AG04450 (cell line): ENCODE results near the gene SEZ6L. TPM values are rescaled to one million over a fixed set of nuclear protein-coding genes. Genes with fewer than 3 reads are reported as not detected.

Experiments
- CTCF ChIA-PET: fragments of 300-600, 350-600 bp; formaldehyde crosslinking; extraction: SDS; loops from one replicate; lab custom pipeline; 2022; ENCODE audit warnings: antibody characterized with exemption, inconsistent platforms; lab: Charles Lee
- POLR2A ChIA-PET: fragments of 350-600 bp; formaldehyde crosslinking; extraction: SDS; loops from one replicate; lab custom pipeline; 2021; ENCODE audit warnings: antibody characterized with exemption, inconsistent platforms; lab: Yijun Ruan, JAX
- DNase-seq: peaks from one replicate; pipeline ENCODE4 v3.0.0-alpha.2; 2011; ENCODE audit warnings: low read depth, low spot score
- H3K27ac ChIP-seq: one replicate; pipeline ENCODE4 v1.5.1; 2012; ENCODE audit warnings: low read depth, low read length, control low read depth
- H3K27me3 ChIP-seq: one replicate; pipeline ENCODE4 v1.6.0; 2012; ENCODE audit warnings: low read length; ENCODE audit not compliant: control insufficient read depth, insufficient read depth
- H3K4me3 ChIP-seq: 2 replicates; pipeline ENCODE4 v1.5.1; 2011; ENCODE audit warnings: mild to moderate bottlenecking, low read depth, low read length, control low read depth
- H3K9me3 ChIP-seq: 2 replicates; pipeline ENCODE4 v1.5.1; 2012; ENCODE audit warnings: low read length; ENCODE audit not compliant: control insufficient read depth, insufficient read depth
- CTCF ChIP-seq: IDR thresholded peaks from 2 replicates; pipeline ENCODE4 v1.5.1; 2011; ENCODE audit warnings: low read depth, low read length, control low read depth, inconsistent platforms
- polyA plus RNA-seq: library from polyadenylated mRNA; depleted of rRNA; stranded (reverse); fragments of >200 nt; gene quantifications from 2 replicates; pipeline ENCODE4 v1.2.3, GENCODE V29; 2011

SEZ6L gene
- polyA plus RNA-seq, 1 experiment = not detected

GRCh38 chr22:26172389-26172990 is 3.2 kb downstream of the SEZ6L start:
- Histone ChIP-seq H3K9me3 (peaks cover 4% of the 10 kb centered on the region; the same call in 1 of the 2 replicates), H3K4me3 (no peak overlapping the region), H3K27ac (no peak overlapping the region), H3K27me3 (peaks cover 14% of the 10 kb centered on the region)
- no peak for DNase-seq
- ChIA-PET POLR2A (no interaction called here), CTCF (interaction anchor here (0.9 to 1.1 kb wide), 3 partner anchors 8 to 15 kb away, joined by 3 to 6 read pairs (median 5); no protein-coding TSS in a partner anchor)
- TF ChIP-seq CTCF = peak; percentile 57

DNA sequence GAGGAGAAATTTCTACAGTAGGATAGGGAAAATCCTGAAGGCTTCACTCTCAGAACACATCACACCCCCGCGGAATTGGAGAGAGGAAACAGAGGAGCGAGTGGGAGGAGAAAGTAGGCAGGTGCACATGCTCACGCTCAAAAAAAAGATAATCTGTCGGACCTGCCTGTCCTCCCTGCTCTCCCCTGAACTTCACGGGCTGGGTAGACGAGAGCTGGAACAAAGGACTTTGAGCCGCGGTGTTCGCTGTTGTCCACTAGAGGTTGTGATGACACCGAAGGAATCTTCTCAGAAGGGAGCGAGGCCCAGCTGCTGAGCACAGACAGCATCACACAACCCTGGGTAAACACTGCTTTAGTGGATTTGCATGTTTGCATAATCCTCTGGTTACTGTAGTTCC is 5.0 kb downstream of the SEZ6L start:
- peaks cover 4% of the 10 kb centered on the region; the same call in 1 of the 2 replicates for H3K9me3 ChIP-seq
- ChIA-PET CTCF (no interaction called here), POLR2A (no interaction called here)
- no peak for DNase-seq
- no peak overlapping the region for H3K27ac ChIP-seq
- no peak for TF ChIP-seq CTCF
- H3K27me3 ChIP-seq = peaks cover 11% of the 10 kb centered on the region
- H3K4me3 ChIP-seq = no peak overlapping the region

GRCh38 chr22:26182723-26183122 is 13.5 kb downstream of the SEZ6L start:
- CTCF ChIA-PET = no interaction called here
- no peak overlapping the region for H3K27ac ChIP-seq
- no peaks in the 10 kb centered on the region; the same call in 1 of the 2 replicates for H3K9me3 ChIP-seq
- H3K27me3 ChIP-seq = no peaks in the 10 kb centered on the region
- no peak overlapping the region for H3K4me3 ChIP-seq
- no peak for DNase-seq
- TF ChIP-seq CTCF = no peak
- POLR2A ChIA-PET = no interaction called here

DNA sequence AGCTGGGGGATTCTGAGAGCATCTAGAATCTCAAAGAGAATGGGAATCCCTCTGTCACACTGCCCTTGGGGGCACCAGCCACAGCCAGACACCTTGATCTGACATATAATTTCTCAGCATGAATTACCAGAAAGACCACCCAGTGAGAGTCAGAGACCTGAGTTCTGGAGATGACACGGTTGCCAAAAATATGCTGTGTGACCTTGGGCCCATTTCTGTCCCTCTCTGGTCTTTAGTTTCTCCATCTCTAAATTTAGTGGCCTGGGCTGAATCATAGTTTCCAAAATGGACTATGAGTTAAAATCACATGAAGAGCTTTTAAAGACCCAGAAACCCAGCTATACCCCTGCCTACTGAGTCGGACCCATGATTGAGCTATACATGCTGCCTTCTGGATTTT is 15.9 kb downstream of the SEZ6L start:
- H3K27ac ChIP-seq = no peak overlapping the region
- ChIA-PET CTCF (no interaction called here), POLR2A (no interaction called here)
- TF ChIP-seq CTCF = no peak
- H3K27me3 ChIP-seq = no peaks in the 10 kb centered on the region
- no peaks in the 10 kb centered on the region; the same call in none of the 2 replicates for H3K9me3 ChIP-seq
- no peak overlapping the region for H3K4me3 ChIP-seq
- no peak for DNase-seq

- Histone ChIP-seq H3K27me3 (no peaks in the 10 kb centered on the region), H3K27ac (no peak overlapping the region), H3K9me3 (no peaks in the 10 kb centered on the region; the same call in none of the 2 replicates), H3K4me3 (no peak overlapping the region)
- CTCF ChIA-PET = no interaction called here
- POLR2A ChIA-PET = no interaction called here
- TF ChIP-seq CTCF = no peak
- no peak for DNase-seq
These were observed 19.1 kb downstream of the SEZ6L start for GRCh38 chr22:26188341-26188740.
